Activated CD4-positive, alpha-beta T cell treated with anti-CD3 and anti-CD28 coated beads, Interleukin-2, amount 50 U/mL, for 4 hours (primary cell): ENCODE results near the gene MICU1.
"Not testable (repeated sequence)": the region's sequence is repeated elsewhere in the genome, so short reads cannot be mapped to it uniquely, and the experiment has no call there.

Experiments
- DNase-seq, 2 experiments: peaks; one replicate each; pipeline ENCODE4 v3.0.0-alpha.2; 2020

Gene MICU1

DNA sequence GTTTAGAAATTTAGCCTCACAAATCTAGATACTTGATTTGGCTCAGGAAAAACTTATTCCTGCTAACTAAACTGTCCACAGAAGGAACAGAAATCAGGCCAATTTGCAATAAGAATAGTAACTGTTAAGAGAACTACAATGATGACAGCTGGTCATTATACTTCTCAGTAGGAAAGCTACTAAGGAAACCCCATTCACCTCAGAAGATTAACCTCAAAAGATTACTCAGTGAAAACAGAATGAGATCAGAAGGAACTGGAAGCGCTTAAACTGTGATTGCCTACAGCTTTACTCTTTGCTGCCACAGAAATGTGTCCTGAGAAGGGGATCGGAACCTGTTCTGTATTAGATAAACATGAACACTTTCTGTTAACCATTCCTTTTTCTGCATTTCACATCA, 246.8 kb downstream of the MICU1 start:
- no peak for DNase-seq

DNA sequence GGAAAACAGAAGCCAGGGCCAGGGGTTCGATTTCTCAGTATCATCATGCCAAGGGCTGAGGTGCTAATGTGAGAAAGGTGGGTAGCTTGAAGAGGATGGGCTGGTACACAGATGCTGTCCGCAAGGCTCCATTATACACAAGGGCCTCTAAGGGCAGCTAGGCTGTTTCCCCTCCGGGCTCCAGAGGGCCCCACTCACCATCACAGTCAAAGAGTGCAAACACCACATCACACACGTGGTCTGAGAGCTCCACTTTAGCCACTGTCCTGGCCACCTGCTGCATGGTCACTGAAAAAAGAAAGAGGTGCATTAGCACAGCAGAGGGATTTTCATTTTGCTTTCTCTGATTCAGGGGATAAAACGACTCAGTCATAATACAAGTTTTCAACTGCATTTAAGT, 250.3 kb downstream of the MICU1 start:
- DNase-seq: no peak

DNA sequence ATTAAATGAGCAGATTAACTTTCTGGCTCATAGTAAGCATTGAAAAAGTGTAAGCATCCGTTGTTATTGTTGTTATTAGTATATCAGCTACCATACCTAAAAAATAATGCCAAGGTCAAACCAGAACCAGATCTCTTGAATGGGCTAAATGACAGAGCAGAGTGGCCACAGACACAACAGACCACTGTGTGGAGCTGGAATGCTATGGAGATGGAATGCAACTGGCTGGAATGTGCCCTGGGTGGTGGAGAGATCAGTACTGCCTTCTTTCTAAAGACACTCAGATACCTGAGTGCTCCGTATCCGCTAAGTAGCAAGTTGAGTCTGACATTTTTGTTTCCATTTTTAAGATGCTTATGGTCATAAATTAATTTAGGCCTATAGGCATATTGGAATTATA, 250.7 kb downstream of the MICU1 start:
- no peak for DNase-seq

DNA sequence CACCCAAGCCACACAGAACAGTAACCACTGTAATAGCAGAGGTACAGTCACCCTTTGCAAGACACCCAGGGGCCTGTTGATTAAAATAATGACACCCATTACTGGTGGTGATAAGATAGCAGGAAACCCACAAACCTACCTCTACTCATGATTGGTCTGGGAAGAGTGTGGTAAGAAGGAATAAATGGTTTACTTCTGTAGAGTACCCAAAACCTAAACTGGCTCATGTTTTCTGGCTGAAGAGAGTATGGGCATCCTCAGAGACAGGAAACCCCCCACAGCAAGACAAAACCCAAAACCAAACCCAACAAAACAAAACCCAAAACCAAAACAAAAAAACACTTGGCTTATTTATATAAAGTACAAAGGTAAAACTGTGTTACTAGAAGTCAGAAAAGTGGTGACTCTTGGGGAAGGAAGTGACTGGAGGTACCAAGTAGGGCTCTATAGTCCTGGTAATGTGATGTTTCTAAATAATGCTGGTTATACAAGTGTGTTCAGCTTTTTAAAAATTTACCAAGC, 255.6 kb downstream of the MICU1 start:
- DNase-seq: no peak

DNA sequence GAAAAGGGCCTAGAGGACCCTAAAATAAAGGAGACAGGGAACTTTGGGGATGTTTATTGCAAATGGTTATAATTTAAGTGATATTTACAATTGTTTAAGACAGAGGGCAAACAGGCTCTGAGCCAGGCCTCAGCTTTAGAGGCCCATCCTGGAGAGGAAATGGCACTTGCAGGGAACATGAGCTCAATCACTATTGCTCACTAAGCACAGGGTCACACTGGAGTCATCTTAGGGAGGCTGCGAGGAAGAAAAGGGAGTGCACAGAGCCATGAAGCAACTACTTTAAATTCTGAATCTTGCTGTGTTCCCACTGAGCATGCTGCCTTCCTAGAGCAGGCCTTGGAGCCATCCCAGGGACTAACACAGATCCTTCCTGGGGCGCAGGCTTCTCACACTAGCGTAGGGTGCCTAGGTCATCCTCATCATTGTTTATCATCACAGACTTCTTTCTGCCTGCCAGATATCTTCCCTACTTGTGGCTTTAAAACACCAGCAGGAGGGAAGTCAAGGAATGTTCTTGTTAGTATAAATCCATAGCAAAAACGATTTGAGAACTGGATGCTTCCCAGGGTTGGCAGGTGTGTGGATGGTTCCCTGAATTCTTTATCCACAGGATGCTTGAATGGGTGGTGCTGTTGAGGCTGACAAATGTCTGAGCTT, 258.4 kb downstream of the MICU1 start:
- no peak for DNase-seq

DNA sequence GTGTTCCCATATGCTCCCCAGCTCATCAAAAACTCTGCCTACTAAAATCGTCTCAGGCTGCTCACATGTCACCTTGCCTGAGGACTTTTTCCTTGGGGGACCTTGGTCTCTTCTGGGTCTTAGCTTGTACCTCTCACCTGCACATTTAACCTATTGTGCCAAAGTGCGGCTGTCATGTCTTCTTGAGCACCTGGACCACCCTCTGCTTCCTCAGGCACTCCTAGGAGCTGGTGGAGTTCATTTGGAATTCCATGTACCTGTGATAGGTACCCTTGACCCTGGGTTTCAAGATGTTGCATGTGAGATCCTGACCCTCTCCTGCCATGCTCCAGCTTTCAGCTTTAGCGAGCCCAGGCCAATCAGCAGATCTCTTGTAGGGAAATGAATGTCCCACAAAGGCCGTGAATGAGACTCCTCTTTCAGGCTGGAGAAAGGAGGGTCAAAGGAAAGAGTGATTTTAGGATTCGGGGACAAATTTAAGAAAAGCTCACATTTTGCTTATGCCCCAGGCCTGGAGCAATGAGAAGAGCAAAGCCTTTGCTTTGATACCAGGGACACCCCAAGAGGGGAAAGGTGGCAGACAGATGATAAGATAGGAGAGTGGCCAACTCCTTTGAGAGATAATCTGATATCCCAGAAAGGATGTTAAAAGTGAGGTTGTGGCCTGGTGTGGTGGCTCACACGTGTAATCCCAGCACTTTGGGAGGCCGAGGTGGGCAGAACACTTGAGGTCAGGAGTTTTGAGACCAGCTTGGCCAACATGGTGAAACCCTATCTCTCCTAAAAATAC, 260.6 kb downstream of the MICU1 start:
- no peak for DNase-seq

DNA sequence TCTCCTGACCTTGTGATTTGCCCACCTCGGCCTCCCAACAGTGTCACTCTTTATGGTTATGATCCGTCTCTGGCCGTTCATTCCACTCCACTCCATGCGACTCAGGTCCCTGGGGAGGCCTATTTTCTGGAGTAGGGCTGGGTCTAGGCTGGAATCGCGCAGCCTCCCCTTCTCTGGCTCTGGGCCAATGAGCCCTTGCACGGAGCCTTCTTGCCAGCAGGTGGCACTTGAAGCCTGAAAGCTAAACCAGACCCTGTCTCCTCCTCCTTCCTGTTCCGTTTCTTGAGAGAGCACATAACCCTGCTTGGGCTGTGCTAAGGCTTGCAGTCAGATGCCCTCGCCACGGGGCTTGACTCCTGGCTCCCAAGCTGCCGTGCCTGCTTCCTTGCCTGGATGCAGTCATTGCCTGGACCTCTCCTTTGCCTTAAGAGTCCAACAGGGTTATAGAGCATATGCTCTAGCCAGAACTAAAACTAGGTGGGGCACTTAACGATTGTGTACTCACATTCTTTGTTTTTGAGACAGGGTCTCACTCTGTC, 261.6 kb downstream of the MICU1 start:
- DNase-seq: peak; percentile 83 to 84

DNA sequence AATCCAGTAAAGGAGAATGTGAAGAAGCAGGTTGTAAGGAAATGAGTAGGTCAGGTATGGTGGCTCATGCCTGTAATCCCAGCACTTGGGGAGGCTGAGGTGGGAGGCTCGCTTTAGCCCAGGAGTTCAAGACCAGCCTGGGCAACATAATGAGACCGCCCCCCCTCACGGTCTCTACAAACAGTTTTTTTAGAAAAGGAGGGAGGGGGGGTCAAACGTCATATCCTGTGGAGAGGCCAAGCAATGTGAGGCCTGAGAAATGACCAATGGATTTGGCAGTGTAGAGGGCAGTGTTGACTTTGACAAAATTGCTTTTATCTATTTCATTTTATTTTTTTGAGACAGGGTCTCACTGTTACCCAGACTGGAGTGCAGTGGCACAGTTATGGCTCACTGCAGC, 268.9 kb downstream of the MICU1 start:
- DNase-seq: no peak

DNA sequence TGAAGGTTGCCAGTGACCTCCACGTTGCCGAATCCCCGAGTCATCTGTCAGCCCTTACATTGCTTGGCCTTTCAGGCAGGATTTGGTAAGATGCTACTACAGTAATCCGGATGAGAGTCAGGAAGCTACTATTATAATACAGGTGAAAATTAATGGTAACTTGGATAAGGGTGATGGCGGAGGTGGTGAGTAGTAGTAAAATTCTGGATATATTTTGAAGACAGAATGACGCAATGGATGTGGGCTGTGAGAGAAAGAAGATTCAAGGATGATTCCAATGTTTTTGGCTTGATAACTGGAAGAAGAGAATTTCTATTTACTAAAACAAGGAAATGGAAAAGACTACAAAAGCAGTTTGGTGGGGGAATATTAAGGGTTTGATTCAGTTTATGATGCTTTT, 269.8 kb downstream of the MICU1 start:
- no peak for DNase-seq

DNA sequence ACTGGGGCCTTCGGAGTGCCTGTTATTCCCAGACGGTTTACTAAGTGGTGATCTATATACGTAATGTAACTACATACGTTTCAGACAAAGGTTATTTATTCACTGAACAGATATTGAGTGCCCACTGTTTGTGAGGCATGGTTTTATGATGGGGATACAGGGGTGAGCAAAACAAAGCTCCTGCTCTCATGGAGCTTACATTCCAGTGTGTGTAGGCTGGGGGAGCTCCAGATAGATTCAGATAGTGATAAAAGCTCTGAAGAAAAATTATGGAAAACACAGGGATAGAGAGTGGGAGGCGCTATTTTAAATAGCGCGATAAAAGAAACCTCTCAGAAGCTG, 270.7 kb downstream of the MICU1 start:
- no peak for DNase-seq

DNA sequence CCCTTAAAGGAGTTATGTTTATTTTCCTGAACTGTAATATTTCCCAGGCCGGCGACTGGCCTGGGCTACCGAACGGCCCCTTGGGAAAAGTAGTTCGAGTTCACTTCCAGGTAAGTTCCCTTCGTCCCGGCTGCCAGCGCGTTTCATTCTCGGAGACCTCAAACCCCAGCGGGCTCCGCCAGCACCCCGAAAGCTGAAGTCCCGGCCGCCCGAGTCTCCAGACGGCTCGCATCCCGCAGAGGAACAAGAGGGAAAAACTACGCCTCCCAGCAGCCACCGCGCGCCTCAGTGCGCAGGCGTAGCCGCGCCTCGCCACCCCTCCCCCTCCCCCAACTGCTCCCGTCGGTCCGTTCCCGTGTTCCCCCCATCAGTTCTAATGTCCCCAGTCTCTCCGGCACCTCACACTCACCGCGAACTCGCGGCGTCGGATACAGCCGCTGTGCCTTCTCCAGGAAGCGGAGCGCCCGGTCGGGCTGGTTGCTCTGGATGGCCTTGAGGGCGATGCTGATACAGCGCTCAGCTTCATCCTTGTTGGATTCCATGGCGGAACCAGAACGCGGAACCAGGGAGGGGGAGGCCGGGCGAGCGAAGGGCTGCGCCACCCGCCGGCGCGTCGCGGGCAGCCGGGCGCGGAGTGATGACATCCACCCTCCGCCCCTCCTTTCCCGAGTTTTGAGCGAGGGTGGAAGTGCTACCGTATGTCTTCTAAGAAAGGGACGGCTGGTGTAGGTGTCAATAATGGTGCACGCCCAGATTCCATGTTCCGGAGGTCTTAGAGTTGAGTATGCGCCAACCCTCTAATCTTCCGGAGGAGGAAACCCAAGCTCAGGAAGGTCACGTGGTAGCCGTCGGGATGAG, 271.3 kb downstream of the MICU1 start, which contains the start of gene DNAJB12:
Gene DNAJB12, minus strand, starts transcription at position 564 of the 858 bp plus-strand sequence. Its CDS starts 22 bp downstream, at position 542.
- peak; percentile 85 to 88 for DNase-seq

DNA sequence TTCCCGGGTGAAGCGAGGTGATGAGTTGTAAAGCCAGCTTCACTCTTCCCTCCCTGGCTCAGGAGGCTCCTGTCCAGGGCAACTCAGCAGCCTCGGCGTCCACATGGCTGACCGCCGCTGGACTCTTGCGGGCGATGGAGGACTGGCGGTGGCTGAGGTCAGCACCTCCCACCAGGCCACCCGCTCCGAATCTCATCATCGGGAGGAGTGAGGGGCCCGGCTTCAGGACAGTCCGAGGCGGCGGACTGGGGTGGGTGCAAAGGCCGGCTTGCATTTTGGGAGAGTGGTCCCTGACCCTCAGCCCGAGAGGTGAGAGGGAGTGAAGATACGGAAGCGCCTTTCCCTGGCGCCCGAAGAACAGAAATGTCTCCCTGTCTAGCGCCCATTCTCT, 271.9 kb downstream of the MICU1 start:
- DNase-seq: no peak

DNA sequence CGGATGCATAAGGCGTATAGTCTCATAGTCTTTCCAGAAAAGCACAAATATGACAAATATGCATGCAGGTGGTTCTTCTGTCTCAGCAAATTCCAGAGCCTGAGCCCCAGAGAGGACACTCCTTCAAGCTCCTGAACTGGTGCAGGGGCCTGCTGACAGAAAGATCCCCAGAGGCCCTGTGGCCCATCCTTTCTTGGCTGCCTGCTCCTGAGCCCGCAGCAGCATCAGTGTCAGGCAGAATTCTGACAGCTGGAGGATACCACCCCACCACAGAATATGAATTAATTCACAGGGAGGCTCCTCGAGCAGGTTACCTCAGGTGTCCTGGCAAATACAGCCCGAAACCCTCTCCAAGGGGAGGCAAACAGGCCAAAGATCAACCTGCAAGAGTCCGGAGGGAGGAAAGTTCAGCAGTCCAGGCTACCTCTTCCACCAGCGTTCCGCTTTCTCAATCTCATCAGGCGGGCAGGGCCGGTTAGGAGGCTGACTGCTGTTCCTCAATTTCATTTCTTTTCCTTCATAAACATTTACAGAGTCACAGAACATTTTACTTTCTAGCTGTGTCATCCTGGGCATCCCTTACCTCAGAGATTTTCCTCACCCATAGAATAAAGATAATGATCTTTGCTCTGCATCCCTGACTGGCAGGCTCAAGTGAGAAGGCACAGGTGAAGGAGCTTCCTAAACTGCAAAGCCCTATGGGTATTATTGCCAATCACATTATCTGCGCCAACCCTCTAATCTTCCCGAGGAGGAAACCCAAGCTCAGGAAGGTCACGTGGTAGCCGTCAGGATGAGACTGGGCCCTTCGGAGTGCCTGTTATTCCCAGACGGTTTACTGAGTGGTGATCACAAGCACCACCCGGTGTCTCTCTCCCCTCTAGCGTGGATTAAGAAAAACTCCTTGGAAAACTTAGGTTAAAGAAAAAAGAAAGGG, 272.6 kb downstream of the MICU1 start:
- DNase-seq: no peak

DNA sequence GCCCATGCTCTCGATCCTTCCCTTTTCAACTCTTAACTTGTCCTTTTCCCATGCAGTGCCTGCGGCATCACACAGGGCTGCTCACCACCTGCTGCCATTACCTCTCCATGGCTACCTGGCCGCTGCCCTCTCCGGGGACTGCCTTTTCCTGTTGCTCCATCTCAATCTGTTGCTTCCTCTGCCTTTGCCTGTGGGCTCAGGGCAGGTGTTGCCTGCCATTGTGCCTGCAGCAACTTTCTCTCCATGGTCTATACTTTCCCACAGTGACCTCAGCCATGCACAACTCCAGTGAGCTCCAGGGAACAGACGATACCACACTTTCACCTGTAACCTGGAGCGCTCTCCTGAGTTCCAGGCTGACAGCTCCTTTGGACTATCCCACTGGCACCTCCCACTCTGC, 274.4 kb downstream of the MICU1 start:
- no peak for DNase-seq

DNA sequence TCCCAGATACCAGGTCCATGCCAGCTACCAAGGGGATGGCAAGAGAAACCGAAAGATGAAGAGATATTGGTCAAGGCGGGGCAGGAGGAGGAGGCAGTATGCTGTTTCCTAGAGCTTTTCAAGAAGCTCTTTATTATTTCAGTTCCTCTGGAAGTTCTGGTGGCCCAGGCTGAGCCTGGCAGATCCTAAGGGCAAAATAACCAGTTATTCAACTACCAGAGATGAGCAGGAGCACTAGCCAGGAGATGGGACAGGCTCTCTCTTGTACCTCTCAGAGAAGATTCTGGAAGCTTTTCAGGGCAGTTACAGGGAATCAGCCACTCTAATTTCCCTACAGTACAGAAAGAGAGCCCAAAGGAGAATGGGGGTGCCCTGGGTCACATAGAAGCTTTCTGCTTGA, 276.4 kb downstream of the MICU1 start:
- DNase-seq: no peak

DNA sequence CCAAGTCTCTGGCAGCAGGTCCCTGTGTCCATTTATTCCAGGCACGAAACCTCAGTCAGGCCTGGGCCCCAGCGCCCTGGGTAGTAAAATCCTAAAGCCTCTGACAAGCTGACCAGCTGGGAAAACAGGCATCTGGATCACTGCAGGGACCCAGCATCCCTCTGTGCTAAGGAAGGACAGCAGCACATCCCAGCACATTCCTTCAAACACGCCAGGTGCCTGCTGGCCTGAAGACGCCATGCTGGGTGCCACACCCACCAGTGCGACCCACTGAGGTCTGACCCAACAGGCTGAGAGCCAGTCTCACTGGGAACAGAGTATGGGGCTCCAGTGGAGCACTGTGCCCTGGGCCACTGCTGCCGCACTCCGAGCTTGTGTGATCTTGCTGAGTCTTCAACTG, 277.6 kb downstream of the MICU1 start:
- no peak for DNase-seq

DNA sequence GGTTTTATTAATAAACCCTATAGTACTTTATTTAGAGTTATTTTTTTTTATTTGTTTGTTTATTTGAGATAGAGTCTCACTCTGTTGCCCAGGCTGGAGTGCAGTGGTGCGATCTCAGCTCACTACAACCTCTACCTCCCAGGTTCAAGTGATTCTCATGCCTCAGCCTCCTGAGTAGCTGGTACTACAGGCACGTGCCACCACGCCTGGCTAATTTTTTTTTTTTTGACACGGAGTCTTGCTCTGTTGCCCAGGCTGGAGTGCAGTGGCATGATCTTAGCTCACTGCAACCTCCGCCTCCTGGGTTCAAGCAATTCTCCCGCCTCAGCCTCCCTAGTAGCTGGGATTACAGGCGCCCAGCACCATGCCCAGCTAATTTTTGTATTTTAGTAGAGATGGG, 279.8 kb downstream of the MICU1 start:
- not testable (repeated sequence) for DNase-seq

DNA sequence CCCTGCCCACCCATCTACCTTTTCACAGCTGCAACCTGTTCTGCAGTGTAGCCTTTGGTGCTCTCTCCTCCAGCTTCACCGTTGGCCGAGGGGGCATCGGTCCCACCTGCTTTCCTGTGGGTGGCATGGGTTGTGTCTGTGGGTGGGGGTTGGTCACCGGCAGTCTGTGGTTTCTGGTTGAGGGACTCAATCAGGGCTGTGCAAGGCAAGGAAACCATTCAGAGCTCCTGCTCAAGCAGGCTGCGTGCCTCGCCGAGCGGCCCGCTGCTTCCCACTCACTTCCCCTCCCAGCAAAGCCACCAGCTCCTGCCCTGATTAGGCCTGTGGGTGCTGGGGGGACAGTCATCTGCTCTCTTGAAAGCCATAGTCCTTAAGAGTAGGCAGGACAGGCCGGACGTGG, 280.9 kb downstream of the MICU1 start:
- DNase-seq: no peak

DNA sequence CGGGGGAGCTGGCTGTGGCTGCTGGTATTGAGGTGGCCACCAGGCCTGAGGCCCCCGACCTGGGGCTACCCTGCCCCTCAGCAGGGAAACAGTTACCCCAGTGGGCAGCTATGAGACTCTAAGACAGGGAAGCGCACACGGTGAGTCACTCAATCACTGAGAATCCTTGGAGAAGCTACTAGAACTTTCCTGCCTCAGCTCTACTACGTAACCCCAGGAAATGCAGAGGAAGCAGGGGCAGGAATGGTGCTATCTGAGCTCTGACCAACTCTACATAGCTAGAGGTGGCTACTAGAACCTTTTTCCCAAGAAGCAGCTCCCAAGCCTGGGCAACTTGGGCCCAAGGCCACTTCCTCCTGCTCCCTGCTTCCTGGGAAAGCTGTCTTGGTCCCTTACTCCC, 283.0 kb downstream of the MICU1 start:
- DNase-seq: no peak

DNA sequence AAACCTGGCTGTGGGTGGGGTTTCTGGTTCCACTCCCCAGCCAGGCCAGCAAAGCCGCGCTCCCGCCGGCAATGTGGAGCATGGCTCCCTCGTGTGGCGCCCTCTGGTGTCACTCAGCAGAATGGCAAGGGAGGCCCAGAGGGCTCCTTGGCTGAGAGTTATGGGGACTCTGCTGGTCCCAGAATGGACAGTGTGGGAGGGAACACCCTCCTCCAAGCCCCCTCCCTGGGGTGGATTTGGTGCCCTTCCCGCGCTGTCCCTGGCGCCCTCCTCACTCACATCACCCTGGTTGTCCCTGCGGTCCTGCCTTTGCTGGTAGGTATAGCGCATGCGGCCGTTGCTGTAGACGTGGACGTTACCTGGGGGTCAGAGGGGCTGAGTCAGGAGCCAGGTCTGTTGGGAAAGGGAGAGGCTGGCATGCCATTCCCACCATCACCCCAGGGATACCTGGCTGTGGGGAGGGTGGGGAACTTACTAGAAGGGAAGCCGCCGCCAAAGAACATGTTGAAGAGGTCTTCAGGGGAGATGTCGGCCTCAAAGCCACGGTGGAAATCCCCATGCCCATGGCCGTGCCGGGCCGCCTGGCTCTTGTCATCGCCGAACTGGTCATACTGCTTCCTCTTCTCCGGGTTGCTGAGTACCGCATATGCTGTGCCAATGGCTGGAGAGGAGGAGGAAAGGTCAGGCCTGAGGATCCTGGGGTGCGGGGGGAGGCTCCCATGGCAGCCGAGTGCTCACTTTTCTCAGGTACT, 285.2 kb downstream of the MICU1 start:
- peak; percentile 70 to 73 for DNase-seq

DNA sequence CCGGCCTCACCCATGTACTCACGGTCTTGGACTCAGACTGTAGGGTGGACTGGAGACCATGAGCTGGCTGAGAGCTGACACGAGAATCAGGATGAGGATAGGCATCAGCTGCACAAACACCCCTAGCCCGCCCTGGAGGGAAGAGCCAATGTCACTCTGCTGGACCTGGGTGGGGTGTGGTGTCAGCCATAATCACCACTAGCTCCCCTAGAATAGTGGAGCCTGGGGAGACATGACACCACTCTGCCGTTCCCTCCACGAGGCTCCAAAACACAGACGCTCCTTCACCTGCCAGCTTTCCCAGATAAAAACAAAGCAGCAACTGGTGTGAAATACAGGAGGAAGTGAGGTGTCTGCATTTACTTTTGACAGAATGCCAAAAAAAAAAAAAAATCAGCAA, 287.7 kb downstream of the MICU1 start:
- no peak for DNase-seq
